GM12878 (cell line): ENCODE data around the gene ETHE1. TPM values are rescaled to one million over a fixed set of nuclear protein-coding genes. Genes with fewer than 3 reads are reported as not detected.

ENCODE experiments used
- ATAC-seq: fragments of 200-7000 bp; cut with Tn5 transposase; 3 replicates; pipeline ENCODE4 v1.9.1; 2020; ENCODE audit warnings: mild to moderate bottlenecking, moderate library complexity
- BruUV-seq: library from RNA; stranded (reverse); fragments of 400-500 nt; replicated peaks from 2 replicates; lab custom pipeline; 2021; lab: Mats Ljungman, UMichigan
- CTCF ChIA-PET: fragments of 300-600 bp; sonication (Branson Sonifier 250); formaldehyde crosslinking; extraction: SDS; loops from one replicate; lab custom pipeline; 2021; ENCODE audit warnings: inconsistent platforms; lab: Yijun Ruan, JAX
- POLR2A ChIA-PET: fragments of 350-600 bp; formaldehyde crosslinking; extraction: SDS; loops from one replicate; lab custom pipeline; 2021; ENCODE audit warnings: inconsistent platforms; lab: Charles Lee
- RAD21 ChIA-PET: fragments of 300-600 bp; sonication (Branson Sonifier 250); formaldehyde crosslinking; loops from one replicate; lab custom pipeline; 2023; ENCODE audit warnings: antibody characterized with exemption; ENCODE audit not compliant: unreplicated experiment; lab: Charles Lee
- SMC1A ChIA-PET: fragments of 300-600 bp; sonication (Branson Sonifier 250); formaldehyde crosslinking; loops from one replicate; lab custom pipeline; 2023; ENCODE audit not compliant: unreplicated experiment, uncharacterized antibody; lab: Charles Lee
- DNase-seq: peaks from one replicate; pipeline ENCODE4 v3.0.0-alpha.2; 2011; ENCODE audit warnings: low read depth, low spot score
- FAIRE-seq: peaks from 3 replicates; lab custom pipeline; 2011; peaks lifted over from hg19 to GRCh38; lab: Jason Lieb, UNC
- H2AFZ ChIP-seq: 2 replicates; pipeline ENCODE4 v1.6.0; 2011; ENCODE audit warnings: low read depth, low read length, control low read depth; ENCODE audit not compliant: control insufficient read depth
- H3K27ac ChIP-seq: 2 replicates; pipeline ENCODE4 v1.5.1; 2011; ENCODE audit warnings: control low read depth; ENCODE audit not compliant: control insufficient read depth, insufficient read depth
- H3K27me3 ChIP-seq, 2 experiments: replicated peaks in 1 of 2; 2 replicates each; pipeline versions ENCODE4 v1.6.0 to v1.6.1; 2011; ENCODE audit warnings: low read length in 1 of 2; ENCODE audit not compliant: control insufficient read depth in 2 of 2, insufficient read depth in 2 of 2
- H3K36me3 ChIP-seq, 2 experiments: 2 replicates each; pipeline ENCODE4 v1.5.1; 2011; ENCODE audit warnings: low read length in 1 of 2; ENCODE audit not compliant: control insufficient read depth in 2 of 2, insufficient read depth in 2 of 2
- H3K4me1 ChIP-seq: 2 replicates; pipeline ENCODE4 v1.6.1; 2011; ENCODE audit warnings: mild to moderate bottlenecking, low read length, moderate library complexity, mixed read lengths; ENCODE audit not compliant: control insufficient read depth, insufficient read depth
- H3K4me2 ChIP-seq: 2 replicates; pipeline ENCODE4 v1.6.0; 2011; ENCODE audit warnings: control low read depth; ENCODE audit not compliant: control insufficient read depth, insufficient read depth
- H3K4me3 ChIP-seq: fragments of 200-600 bp; sonication (generic); 2 replicates; pipeline ENCODE4 v1.5.1; 2016
- H3K79me2 ChIP-seq: 2 replicates; pipeline ENCODE4 v1.6.0; 2011; ENCODE audit warnings: low read length; ENCODE audit not compliant: control insufficient read depth, insufficient read depth
- H3K9ac ChIP-seq: 2 replicates; pipeline ENCODE4 v1.8.0; 2011; ENCODE audit warnings: low read length, control low read depth, mixed read lengths; ENCODE audit not compliant: control insufficient read depth, insufficient read depth
- H3K9me3 ChIP-seq: replicated peaks from 3 replicates; pipeline ENCODE4 v1.5.1; 2011; ENCODE audit warnings: mild to moderate bottlenecking, low read length; ENCODE audit not compliant: control insufficient read depth, insufficient read depth
- H4K20me1 ChIP-seq: 2 replicates; pipeline ENCODE4 v1.6.0; 2011; ENCODE audit not compliant: control insufficient read depth, insufficient read depth
- BRCA1 ChIP-seq: IDR thresholded peaks from 2 replicates; pipeline ENCODE4 v1.6.1; 2011; ENCODE audit warnings: low read depth, low read length, improper control_type of control experiment
- CBX3 ChIP-seq: fragments of 200-600 bp; sonication (generic); IDR thresholded peaks from 2 replicates; pipeline ENCODE4 v1.6.1; 2016; ENCODE audit warnings: low read depth, borderline replicate concordance
- CEBPB ChIP-seq, 2 experiments: fragments of 150-350 bp in 1 of 2; IDR thresholded peaks; 2 replicates each; pipeline ENCODE4 v1.6.1; 2012 to 2014; ENCODE audit warnings: low read depth in 2 of 2, low read length in 2 of 2, borderline replicate concordance in 1 of 2, inconsistent platforms in 1 of 2
- CHD2 ChIP-seq: IDR thresholded peaks from 2 replicates; pipeline ENCODE4 v1.6.1; 2011; ENCODE audit warnings: low read depth, low read length, improper control_type of control experiment, borderline replicate concordance
- CREB1 ChIP-seq: IDR thresholded peaks from 2 replicates; pipeline ENCODE4 v1.6.1; 2012; ENCODE audit warnings: low read depth, mild to moderate bottlenecking, inconsistent platforms
- EGR1 ChIP-seq, 2 experiments: IDR thresholded peaks; 1 replicate in 1 of 2; 2 replicates in 1 of 2; pipeline ENCODE4 v1.6.1; 2011 to 2012; ENCODE audit warnings: low read depth in 2 of 2, low read length in 2 of 2, borderline replicate concordance in 1 of 2, mild to moderate bottlenecking in 1 of 2, moderate library complexity in 1 of 2
- ESRRA ChIP-seq: IDR thresholded peaks from 2 replicates; pipeline ENCODE4 v1.6.1; 2012; ENCODE audit warnings: mild to moderate bottlenecking, low read length, improper control_type of control experiment
- POU2F2 ChIP-seq: IDR thresholded peaks from 3 replicates; pipeline ENCODE4 v1.6.1; 2011; ENCODE audit warnings: low read depth, mild to moderate bottlenecking, low read length, borderline replicate concordance
- PRDM15 ChIP-seq: fragments of 450-650 bp; formaldehyde crosslinking; IDR thresholded peaks from 2 replicates; pipeline ENCODE4 v1.4.0; 2020; ENCODE audit warnings: mild to moderate bottlenecking, moderate library complexity
- RAD21 ChIP-seq: IDR thresholded peaks from 2 replicates; pipeline ENCODE4 v1.6.1; 2011; ENCODE audit warnings: mild to moderate bottlenecking, low read depth, low read length, moderate library complexity; ENCODE audit not compliant: insufficient read depth
- SIN3A ChIP-seq: IDR thresholded peaks from 2 replicates; pipeline ENCODE4 v1.6.1; 2012; ENCODE audit warnings: low read depth, low read length, improper control_type of control experiment
- SMARCA5 ChIP-seq: fragments of 450-650 bp; IDR thresholded peaks from 2 replicates; pipeline ENCODE4 v1.6.1; 2017; ENCODE audit warnings: mild to moderate bottlenecking
- STAT1 ChIP-seq: fragments of 450-650 bp; conservative IDR thresholded peaks from 2 replicates; pipeline ENCODE4 v1.6.1; 2014; ENCODE audit warnings: antibody characterized with exemption, mild to moderate bottlenecking
- TBL1XR1 ChIP-seq: IDR thresholded peaks from 2 replicates; pipeline ENCODE4 v1.6.1; 2012; ENCODE audit warnings: low read depth, low read length, improper control_type of control experiment
- WRNIP1 ChIP-seq: IDR thresholded peaks from 2 replicates; pipeline ENCODE4 v1.6.1; 2011; ENCODE audit warnings: low read depth, low read length, improper control_type of control experiment, borderline replicate concordance
- ZNF207 ChIP-seq: fragments of 450-650 bp; IDR thresholded peaks from 2 replicates; pipeline ENCODE4 v1.6.1; 2014; ENCODE audit warnings: antibody characterized with exemption, mild to moderate bottlenecking, borderline replicate concordance
- WGBS: methylation state at CpG from one replicate; pipeline ENCODE4 v1.1.6; 2016; ENCODE audit warnings: low lambda C conversion rate; ENCODE audit not compliant: insufficient replicate concordance, insufficient coverage; ENCODE audit errors: missing lambda C conversion rate; 5-methylcytosine and 5-hydroxymethylcytosine counted together
- in situ Hi-C: fragments of 300-500 bp; cut with MboI; formaldehyde crosslinking; loops from 9 replicates; pipeline ENCODE4 v1.14.3; 2018; ENCODE audit warnings: mixed read lengths
- intact Hi-C: fragments of 100-400 bp; cut with micrococcal nuclease; formaldehyde crosslinking; loops from one replicate; pipeline ENCODE4 v1.14.2; 2022; ENCODE audit not compliant: unreplicated experiment
- polyA plus RNA-seq, 11 experiments: library from polyadenylated mRNA; depleted of rRNA in 4 of 11; unstranded in 6 of 11; stranded (reverse) in 5 of 11; fragments of >200 nt; fragmentation: Nextera tagmentation in 4 of 11; fragmentation: Illumina TruSeq in 1 of 11; extraction: Ambion mirVana in 4 of 11; extraction: Trizol in 1 of 11; gene quantifications; 1 replicate in 1 of 11; 2 replicates in 10 of 11; pipeline versions ENCODE4 v1.2.1 to v1.2.3, GENCODE V29; 2011 to 2016; ENCODE audit warnings: inconsistent platforms in 2 of 11, missing spikeins in 2 of 11, low read depth in 1 of 11
- total RNA-seq, 4 experiments: library from RNA; depleted of rRNA in 3 of 4; stranded (reverse); fragments of >200 nt in 3 of 4; fragmentation: Illumina TruSeq in 1 of 4; extraction: Trizol in 1 of 4; gene quantifications; 2 replicates each; pipeline versions ENCODE4 v1.2.1 to v1.2.3, GENCODE V29; 2013 to 2021
- TF ChIP-seq, protein P1 (sequence below): IDR thresholded peaks from 2 replicates; pipeline ENCODE4 v1.6.1; 2012; ENCODE audit warnings: low read depth, low read length, improper control_type of control experiment
- TF ChIP-seq, protein P2 (sequence below): fragments of 450-650 bp; IDR thresholded peaks from 2 replicates; pipeline ENCODE4 v1.6.1; 2017; ENCODE audit warnings: borderline replicate concordance

ETHE1 gene
- total and polyA plus RNA-seq, 10 of the 15 experiments (the other 5 are each of a cell fraction or from before 2014, with no cell fraction given), result 22.1 to 155 (median 52.7) TPM

GRCh38 chr19:43545276-43545675 lies 18.3 kb upstream of the ETHE1 start (continued):
- TF ChIP-seq PRDM15 (no peak), RAD21 (no peak), EGR1 (IDR thresholded peaks at IDR 0.05; ENCODE audit: borderline replicate concordance in 1 of 2, low read depth in 2 of 2, low read length in 2 of 2) (no peak), CREB1 (no peak), ZNF207 (no peak), SIN3A (no peak), CEBPB (IDR thresholded peaks at IDR 0.05; ENCODE audit: borderline replicate concordance in 1 of 2, low read depth in 2 of 2, low read length in 2 of 2) (no peak), BRCA1 (no peak), CBX3 (no peak), TBL1XR1 (no peak)
- TF ChIP-seq, all 136 proteins: peak for 0

DNA sequence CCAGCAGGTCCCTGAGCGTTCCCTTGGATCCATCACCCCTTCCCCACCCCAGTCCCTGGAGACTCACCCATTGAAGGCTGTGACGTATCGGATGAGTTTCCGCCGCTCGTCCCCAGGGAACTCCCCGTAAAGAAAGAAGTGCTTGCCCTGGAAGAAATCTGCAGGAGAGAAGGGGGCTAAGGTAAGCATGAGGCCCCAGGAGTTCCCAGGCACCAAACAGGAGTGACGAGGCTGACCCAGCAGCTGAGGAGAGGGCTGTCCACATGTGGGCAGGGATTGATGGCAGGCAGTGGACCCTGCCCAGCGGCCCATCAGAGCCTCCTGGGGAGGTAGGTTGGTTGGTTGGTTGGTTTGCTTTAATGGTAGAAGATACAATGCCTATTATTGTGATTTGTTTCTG lies 17.1 kb upstream of the ETHE1 start:
- FAIRE-seq, result no peak
- H3K9me3 ChIP-seq, result no peaks in the 10 kb centered on the region
- no peak overlapping the region for H2AFZ ChIP-seq
- intact Hi-C loops, result no loop called here
- no peaks in the 10 kb centered on the region for H4K20me1 ChIP-seq
- ATAC-seq, result no peak
- no peaks in the 10 kb centered on the region for H3K79me2 ChIP-seq
- no peak overlapping the region for H3K9ac ChIP-seq
- DNase-seq, result no peak
- H3K36me3 ChIP-seq, result peaks cover 8 to 13% of the 10 kb centered on the region in 2 experiments
- H3K4me3 ChIP-seq, result no peak overlapping the region
- no peak for TF ChIP-seq SMARCA5
- no peak for TF ChIP-seq CHD2
- TF ChIP-seq ESRRA, result no peak
- TF ChIP-seq, protein P1, sequence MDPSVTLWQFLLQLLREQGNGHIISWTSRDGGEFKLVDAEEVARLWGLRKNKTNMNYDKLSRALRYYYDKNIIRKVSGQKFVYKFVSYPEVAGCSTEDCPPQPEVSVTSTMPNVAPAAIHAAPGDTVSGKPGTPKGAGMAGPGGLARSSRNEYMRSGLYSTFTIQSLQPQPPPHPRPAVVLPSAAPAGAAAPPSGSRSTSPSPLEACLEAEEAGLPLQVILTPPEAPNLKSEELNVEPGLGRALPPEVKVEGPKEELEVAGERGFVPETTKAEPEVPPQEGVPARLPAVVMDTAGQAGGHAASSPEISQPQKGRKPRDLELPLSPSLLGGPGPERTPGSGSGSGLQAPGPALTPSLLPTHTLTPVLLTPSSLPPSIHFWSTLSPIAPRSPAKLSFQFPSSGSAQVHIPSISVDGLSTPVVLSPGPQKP, result no peak
- TF ChIP-seq WRNIP1, result no peak
- TF ChIP-seq, protein P2, sequence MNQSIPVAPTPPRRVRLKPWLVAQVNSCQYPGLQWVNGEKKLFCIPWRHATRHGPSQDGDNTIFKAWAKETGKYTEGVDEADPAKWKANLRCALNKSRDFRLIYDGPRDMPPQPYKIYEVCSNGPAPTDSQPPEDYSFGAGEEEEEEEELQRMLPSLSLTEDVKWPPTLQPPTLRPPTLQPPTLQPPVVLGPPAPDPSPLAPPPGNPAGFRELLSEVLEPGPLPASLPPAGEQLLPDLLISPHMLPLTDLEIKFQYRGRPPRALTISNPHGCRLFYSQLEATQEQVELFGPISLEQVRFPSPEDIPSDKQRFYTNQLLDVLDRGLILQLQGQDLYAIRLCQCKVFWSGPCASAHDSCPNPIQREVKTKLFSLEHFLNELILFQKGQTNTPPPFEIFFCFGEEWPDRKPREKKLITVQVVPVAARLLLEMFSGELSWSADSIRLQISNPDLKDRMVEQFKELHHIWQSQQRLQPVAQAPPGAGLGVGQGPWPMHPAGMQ, result no peak
- no peak for TF ChIP-seq STAT1
- no peak for TF ChIP-seq POU2F2
- no peaks in the 10 kb centered on the region for H3K27me3 ChIP-seq
- SMC1A ChIA-PET, result no interaction called here
- BruUV-seq, result no TSS peak
- H3K4me1 ChIP-seq, result no peaks in the 10 kb centered on the region
- H3K4me2 ChIP-seq, result no peak overlapping the region
- CTCF ChIA-PET, result interaction anchor here (1.6 kb wide), 1 partner anchor 118 kb away, joined by 5 read pairs; no protein-coding TSS in a partner anchor
- in situ Hi-C loops, result no loop called here
- 99% methylated on average over 9 of the region's 9 CpGs for WGBS
- POLR2A ChIA-PET, result no interaction called here
- no peak overlapping the region for H3K27ac ChIP-seq
- RAD21 ChIA-PET, result no interaction called here
